SU-DHL-6 (cell line): Measurements from ENCODE around the gene GPR162.
A peak's percentile ranks its signal among the peaks of the same experiment; 100 is the strongest.

Source experiments
- H2AFZ ChIP-seq: fragments of 200-600 bp; sonication (generic); 2 replicates; pipeline ENCODE4 v1.6.1; 2014; ENCODE audit warnings: low read depth, mild to moderate bottlenecking, moderate library complexity, mixed read lengths, antibody characterized with exemption, low read length; ENCODE audit not compliant: severe bottlenecking
- H3F3A ChIP-seq: fragments of 200-600 bp; shearing (Covaris generic); 2 replicates; pipeline ENCODE4 v1.6.0; 2016; ENCODE audit warnings: antibody characterized with exemption, mild to moderate bottlenecking; ENCODE audit not compliant: insufficient read depth
- H3K27ac ChIP-seq: fragments of 200-600 bp; sonication (generic); 2 replicates; pipeline ENCODE4 v1.5.1; 2016; ENCODE audit warnings: low read depth, mild to moderate bottlenecking, low read length, moderate library complexity, mixed read lengths
- H3K27me3 ChIP-seq: fragments of 200-600 bp; sonication (generic), shearing (Covaris generic); 2 replicates; pipeline ENCODE4 v1.6.0; 2014; ENCODE audit warnings: mild to moderate bottlenecking, low read length
- H3K36me3 ChIP-seq: fragments of 200-600 bp; sonication (generic); 2 replicates; pipeline ENCODE4 v1.6.1; 2014; ENCODE audit warnings: mild to moderate bottlenecking, low read length, mixed read lengths
- H3K4me2 ChIP-seq: fragments of 300-600, 200-600 bp; shearing (Covaris generic), sonication (generic); 2 replicates; pipeline ENCODE4 v1.6.0; 2014; ENCODE audit warnings: low read length, low read depth, mild to moderate bottlenecking; ENCODE audit not compliant: poor library complexity, severe bottlenecking
- H3K4me3 ChIP-seq: fragments of 200-600 bp; sonication (generic); 2 replicates; pipeline ENCODE4 v1.5.1; 2014; ENCODE audit warnings: antibody characterized with exemption, low read length, mild to moderate bottlenecking, mixed read lengths; ENCODE audit not compliant: insufficient read depth, poor library complexity, severe bottlenecking
- H3K79me2 ChIP-seq: fragments of 200-600 bp; sonication (generic); 2 replicates; pipeline ENCODE4 v1.6.1; 2014; ENCODE audit warnings: mild to moderate bottlenecking, low read length, moderate library complexity; ENCODE audit not compliant: insufficient read depth
- H3K9ac ChIP-seq: fragments of 200-600 bp; sonication (generic); 2 replicates; pipeline ENCODE4 v1.7.0; 2014; ENCODE audit warnings: mild to moderate bottlenecking, low read length
- H3K9me2 ChIP-seq: fragments of 200-600 bp; sonication (generic); replicated peaks from 2 replicates; pipeline ENCODE4 v1.6.1; 2014; ENCODE audit warnings: low read length; ENCODE audit not compliant: insufficient read depth
- H3K9me3 ChIP-seq: fragments of 200-600 bp; sonication (generic); 2 replicates; pipeline ENCODE4 v1.6.1; 2014; ENCODE audit warnings: low read length, mixed read lengths; ENCODE audit not compliant: insufficient read depth
- H4K20me1 ChIP-seq: fragments of 200-600 bp; sonication (generic); 2 replicates; pipeline ENCODE4 v1.6.1; 2014; ENCODE audit warnings: low read depth, mild to moderate bottlenecking, antibody characterized with exemption, low read length, moderate library complexity, mixed read lengths
- EZH2phosphoT487 ChIP-seq: fragments of 200-600 bp; sonication (generic), shearing (Covaris generic); conservative IDR thresholded peaks from 2 replicates; pipeline ENCODE4 v1.6.1; 2018; ENCODE audit warnings: mild to moderate bottlenecking, antibody characterized with exemption, low read length, moderate library complexity, mixed read lengths
- TF ChIP-seq, protein P1 (sequence below): fragments of 200-600 bp; sonication (generic); IDR thresholded peaks from one replicate; pipeline ENCODE4 v1.5.1; 2017; ENCODE audit warnings: antibody characterized with exemption, mild to moderate bottlenecking, low read length, moderate library complexity; ENCODE audit not compliant: insufficient read depth, poor library complexity, severe bottlenecking

Gene GPR162

GRCh38 chr12:6825398-6826124 lies 3.9 kb downstream of the GPR162 start:
- no peak overlapping the region for H3K4me2 ChIP-seq
- H3F3A ChIP-seq = no peaks in the 10 kb centered on the region
- no peaks in the 10 kb centered on the region for H3K9me3 ChIP-seq
- no peaks in the 10 kb centered on the region; the same call in 1 of the 2 replicates for H4K20me1 ChIP-seq
- H3K36me3 ChIP-seq = no peaks in the 10 kb centered on the region
- no peak overlapping the region for H3K27ac ChIP-seq
- H3K79me2 ChIP-seq = no peaks in the 10 kb centered on the region
- H3K27me3 ChIP-seq = no peaks in the 10 kb centered on the region
- H2AFZ ChIP-seq = no peak overlapping the region
- no peak overlapping the region for H3K9ac ChIP-seq
- H3K4me3 ChIP-seq = no peak overlapping the region
- no peak for TF ChIP-seq EZH2phosphoT487
- TF ChIP-seq, protein P1, sequence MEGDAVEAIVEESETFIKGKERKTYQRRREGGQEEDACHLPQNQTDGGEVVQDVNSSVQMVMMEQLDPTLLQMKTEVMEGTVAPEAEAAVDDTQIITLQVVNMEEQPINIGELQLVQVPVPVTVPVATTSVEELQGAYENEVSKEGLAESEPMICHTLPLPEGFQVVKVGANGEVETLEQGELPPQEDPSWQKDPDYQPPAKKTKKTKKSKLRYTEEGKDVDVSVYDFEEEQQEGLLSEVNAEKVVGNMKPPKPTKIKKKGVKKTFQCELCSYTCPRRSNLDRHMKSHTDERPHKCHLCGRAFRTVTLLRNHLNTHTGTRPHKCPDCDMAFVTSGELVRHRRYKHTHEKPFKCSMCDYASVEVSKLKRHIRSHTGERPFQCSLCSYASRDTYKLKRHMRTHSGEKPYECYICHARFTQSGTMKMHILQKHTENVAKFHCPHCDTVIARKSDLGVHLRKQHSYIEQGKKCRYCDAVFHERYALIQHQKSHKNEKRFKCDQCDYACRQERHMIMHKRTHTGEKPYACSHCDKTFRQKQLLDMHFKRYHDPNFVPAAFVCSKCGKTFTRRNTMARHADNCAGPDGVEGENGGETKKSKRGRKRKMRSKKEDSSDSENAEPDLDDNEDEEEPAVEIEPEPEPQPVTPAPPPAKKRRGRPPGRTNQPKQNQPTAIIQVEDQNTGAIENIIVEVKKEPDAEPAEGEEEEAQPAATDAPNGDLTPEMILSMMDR = peak; percentile 87
- no peaks in the 10 kb centered on the region for H3K9me2 ChIP-seq

- no peaks in the 10 kb centered on the region for H3K27me3 ChIP-seq
- H3K4me2 ChIP-seq = no peak overlapping the region
- no peaks in the 10 kb centered on the region for H3K79me2 ChIP-seq
- H3K9ac ChIP-seq = no peak overlapping the region
- H3F3A ChIP-seq = no peaks in the 10 kb centered on the region
- H3K4me3 ChIP-seq = no peak overlapping the region
- H4K20me1 ChIP-seq = no peaks in the 10 kb centered on the region; the same call in 1 of the 2 replicates
- H3K9me2 ChIP-seq = no peaks in the 10 kb centered on the region
- H3K27ac ChIP-seq = no peak overlapping the region
- TF ChIP-seq EZH2phosphoT487 = no peak
- TF ChIP-seq, protein P1 = no peak
- no peak overlapping the region for H2AFZ ChIP-seq
- H3K9me3 ChIP-seq = no peaks in the 10 kb centered on the region
- H3K36me3 ChIP-seq = no peaks in the 10 kb centered on the region
These were observed 4.6 kb downstream of the GPR162 start for GRCh38 chr12:6826125-6826733.

DNA sequence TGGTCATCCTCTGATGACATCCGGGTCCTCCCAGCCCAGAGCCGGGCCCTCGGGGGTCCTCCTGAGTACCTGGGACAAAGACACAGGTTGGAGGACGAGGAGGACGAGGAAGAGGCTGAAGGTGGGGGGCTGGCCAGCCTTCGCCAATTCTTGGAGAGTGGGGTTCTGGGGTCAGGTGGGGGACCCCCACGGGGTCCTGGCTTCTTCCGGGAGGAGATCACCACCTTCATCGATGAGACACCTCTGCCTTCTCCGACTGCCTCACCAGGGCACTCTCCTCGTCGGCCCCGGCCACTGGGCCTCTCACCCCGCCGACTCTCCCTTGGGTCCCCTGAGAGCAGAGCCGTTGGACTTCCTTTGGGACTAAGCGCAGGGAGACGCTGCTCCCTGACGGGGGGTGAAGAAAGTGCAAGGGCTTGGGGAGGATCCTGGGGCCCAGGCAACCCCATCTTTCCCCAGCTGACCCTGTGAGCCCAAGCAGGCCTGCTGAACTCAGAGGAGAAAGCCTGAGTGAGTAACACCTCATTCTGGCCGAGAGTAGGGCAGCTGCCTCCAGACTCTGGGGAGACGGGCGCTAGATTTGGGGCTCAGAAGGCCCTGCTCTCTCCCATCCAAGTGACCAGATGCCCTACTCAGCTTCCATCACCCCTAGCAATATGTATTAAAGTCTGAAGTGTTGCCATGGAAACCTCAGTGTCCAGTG lies 5.3 kb downstream of the GPR162 start:
- H3K36me3 ChIP-seq = no peaks in the 10 kb centered on the region
- H4K20me1 ChIP-seq = no peaks in the 10 kb centered on the region; the same call in 1 of the 2 replicates
- no peak overlapping the region for H3K4me3 ChIP-seq
- H3K9me2 ChIP-seq = no peaks in the 10 kb centered on the region
- no peak overlapping the region for H2AFZ ChIP-seq
- H3K27me3 ChIP-seq = no peaks in the 10 kb centered on the region
- H3K4me2 ChIP-seq = no peak overlapping the region
- H3F3A ChIP-seq = no peaks in the 10 kb centered on the region
- H3K27ac ChIP-seq = no peak overlapping the region
- no peaks in the 10 kb centered on the region for H3K79me2 ChIP-seq
- no peaks in the 10 kb centered on the region for H3K9me3 ChIP-seq
- H3K9ac ChIP-seq = no peak overlapping the region
- no peak for TF ChIP-seq EZH2phosphoT487
- TF ChIP-seq, protein P1 = no peak
